Measurements from ENCODE around the gene TMEM26.
A peak's percentile ranks its signal among the peaks of the same experiment; 100 is the strongest.

TMEM26 gene

DNA sequence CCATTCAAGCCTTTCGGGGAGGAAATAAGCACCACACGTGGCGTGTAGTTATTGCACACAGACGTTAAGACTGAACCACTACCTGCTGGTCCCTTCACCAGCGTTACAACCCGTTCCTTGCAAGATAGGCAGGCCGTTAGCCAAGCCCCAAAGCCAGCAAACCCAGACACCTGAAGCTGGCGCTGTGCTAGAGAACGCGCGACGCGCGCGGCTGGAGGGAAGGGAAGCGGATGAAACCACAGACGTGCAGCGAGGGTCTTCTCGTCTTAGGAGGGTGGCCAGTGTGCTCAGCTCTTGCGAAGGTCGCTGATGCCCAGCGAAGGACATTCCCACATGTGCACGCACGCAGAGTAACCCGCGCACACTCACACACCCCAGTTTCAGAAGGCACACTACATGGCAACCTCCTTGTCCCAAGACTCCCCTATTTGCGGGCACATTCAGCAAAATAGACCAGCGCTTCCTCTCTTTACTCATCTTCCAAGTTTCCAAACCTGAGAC lies 980 bp downstream of the TMEM26 start:
- WGBS = 11% methylated on average over 28 of the region's 28 CpGs
- Histone ChIP-seq H3K14ac (ENCODE audit: low read length in 2 of 2) (peak overlapping the region in 1 of 2 experiments; percentile 9), H3K4me3 (ENCODE audit: insufficient read depth in 1 of 2, low read depth in 1 of 2, low read length in 2 of 2) (peak overlapping the region; percentile 45 to 79), H2BK12ac (ENCODE audit: low read length in 2 of 2) (peak overlapping the region; percentile 88 to 91), H3K9me3 (ENCODE audit: control insufficient read depth, low read length) (no peaks in the 10 kb centered on the region), H2AFZ (ENCODE audit: low read depth, low read length) (peak overlapping the region; percentile 55), H3K27ac (ENCODE audit: low read length, poor library complexity, severe bottlenecking) (no peak overlapping the region), H3K79me1 (replicated peaks; ENCODE audit: low read length, poor library complexity, severe bottlenecking) (no peaks in the 10 kb centered on the region), H3K9ac (ENCODE audit: low read length) (no peak overlapping the region), H3K27me3 (ENCODE audit: control insufficient read depth in 1 of 2, insufficient read depth in 1 of 2, low read length in 2 of 2) (peaks cover 8 to 33% of the 10 kb centered on the region in 2 experiments), H3K18ac (ENCODE audit: low read depth in 1 of 2, low read length in 2 of 2) (peak overlapping the region; percentile 80 to 84), H2BK15ac (ENCODE audit: low read depth, poor library complexity, severe bottlenecking) (no peak overlapping the region), H3K4me2 (ENCODE audit: low read length, poor library complexity, severe bottlenecking) (peak overlapping the region; percentile 99), H2BK5ac (ENCODE audit: low read depth, low read length, poor library complexity, severe bottlenecking) (no peak overlapping the region), H3K23ac (ENCODE audit: low read length in 2 of 2) (peak overlapping the region in 1 of 2 experiments; percentile 83), H3K36me3 (ENCODE audit: control insufficient read depth in 1 of 2, insufficient read depth in 2 of 2, low read depth in 1 of 2, low read length in 2 of 2) (no peaks in the 10 kb centered on the region), H2AK5ac (ENCODE audit: low read length, severe bottlenecking) (no peak overlapping the region), H2BK120ac (ENCODE audit: low read depth, low read length) (peak overlapping the region; percentile 86), H3K4ac (ENCODE audit: low read depth in 1 of 2, low read length in 2 of 2) (peak overlapping the region in 1 of 2 experiments; percentile 52), H3K4me1 (ENCODE audit: control insufficient read depth, insufficient read depth, low read depth, low read length) (peaks cover 17% of the 10 kb centered on the region), H4K91ac (ENCODE audit: low read length) (peak overlapping the region; percentile 98), H4K8ac (ENCODE audit: low read length) (peak overlapping the region; percentile 95)
- peak; percentile 40 for DNase-seq

DNA sequence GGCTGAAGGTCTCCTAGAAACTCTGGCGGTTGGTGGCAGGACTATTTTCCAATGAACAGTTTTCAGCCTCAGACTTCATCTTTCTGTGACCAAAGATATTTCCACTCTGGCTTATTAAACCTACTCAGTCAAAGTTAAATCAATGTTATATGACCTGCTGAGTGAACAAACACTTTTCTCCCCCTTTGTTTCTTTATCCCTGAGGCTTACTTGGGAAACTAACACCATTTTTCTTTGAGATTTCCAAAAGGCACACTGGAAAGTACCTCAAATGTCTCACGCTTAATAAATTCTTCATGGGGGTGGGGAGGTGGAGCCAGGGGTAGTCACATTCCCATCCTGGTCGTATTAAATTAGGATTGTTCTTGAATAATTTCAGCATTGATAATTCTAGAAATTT lies 1.8 kb downstream of the TMEM26 start:
- 100% methylated on average over 2 of the region's 3 CpGs for WGBS
- peaks cover 17% of the 10 kb centered on the region for H3K4me1 ChIP-seq (ENCODE audit: control insufficient read depth, insufficient read depth, low read depth, low read length)
- DNase-seq = no peak

DNA sequence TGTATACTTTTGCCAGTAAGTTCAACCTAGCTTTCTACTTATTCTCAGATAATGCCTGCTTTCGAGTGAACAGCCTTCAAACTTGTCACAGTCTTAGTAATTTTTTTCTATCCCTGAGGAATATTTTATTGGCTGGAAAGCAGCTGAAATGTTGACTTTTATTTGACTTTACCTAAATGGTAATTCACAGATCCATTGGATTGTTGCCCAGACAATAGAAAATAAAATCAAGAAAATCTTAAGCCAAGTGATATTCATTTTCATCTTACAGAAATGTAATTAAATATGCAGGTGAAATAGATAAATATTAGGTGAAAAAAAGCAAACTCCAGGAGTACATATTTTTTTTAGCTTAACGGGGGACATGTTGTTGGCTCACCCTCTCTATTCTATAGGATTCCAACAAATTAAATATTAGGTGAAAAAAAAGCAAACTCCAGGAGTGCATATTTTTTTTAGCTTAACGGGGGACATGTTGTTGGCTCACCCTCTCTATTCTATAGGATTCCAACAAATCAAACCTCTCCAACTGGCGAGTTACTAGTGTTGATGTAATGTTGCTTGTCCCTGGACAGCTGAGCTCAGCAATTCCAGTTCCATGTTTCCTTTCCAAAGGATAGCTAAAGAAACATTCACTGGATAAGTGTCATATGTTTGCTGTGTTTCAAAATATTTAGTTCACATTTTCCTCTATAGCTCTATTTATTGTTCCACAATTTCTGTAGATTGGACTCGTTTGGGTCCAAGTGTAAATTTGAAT lies 4.2 kb downstream of the TMEM26 start:
- no peak overlapping the region for H4K91ac ChIP-seq (ENCODE audit: low read length)
- no peak overlapping the region for H2BK5ac ChIP-seq (ENCODE audit: low read depth, low read length, poor library complexity, severe bottlenecking)
- H3K23ac ChIP-seq (ENCODE audit: low read length in 2 of 2) = no peak overlapping the region
- no peak overlapping the region for H4K8ac ChIP-seq (ENCODE audit: low read length)
- H2BK12ac ChIP-seq (ENCODE audit: low read length in 2 of 2) = no peak overlapping the region
- H3K36me3 ChIP-seq (ENCODE audit: control insufficient read depth in 1 of 2, insufficient read depth in 2 of 2, low read depth in 1 of 2, low read length in 2 of 2) = no peaks in the 10 kb centered on the region
- 100% methylated on average over 1 of the region's 5 CpGs for WGBS
- H2BK15ac ChIP-seq (ENCODE audit: low read depth, poor library complexity, severe bottlenecking) = no peak overlapping the region
- H3K4me1 ChIP-seq (ENCODE audit: control insufficient read depth, insufficient read depth, low read depth, low read length) = peaks cover 17% of the 10 kb centered on the region
- no peak overlapping the region for H3K14ac ChIP-seq (ENCODE audit: low read length in 2 of 2)
- no peak overlapping the region for H2AFZ ChIP-seq (ENCODE audit: low read depth, low read length)
- H3K79me1 ChIP-seq (replicated peaks; ENCODE audit: low read length, poor library complexity, severe bottlenecking) = no peaks in the 10 kb centered on the region
- DNase-seq = no peak
- H3K4me2 ChIP-seq (ENCODE audit: low read length, poor library complexity, severe bottlenecking) = no peak overlapping the region
- H3K9ac ChIP-seq (ENCODE audit: low read length) = no peak overlapping the region
- H3K18ac ChIP-seq (ENCODE audit: low read depth in 1 of 2, low read length in 2 of 2) = no peak overlapping the region
- H2AK5ac ChIP-seq (ENCODE audit: low read length, severe bottlenecking) = no peak overlapping the region
- no peak overlapping the region for H3K4ac ChIP-seq (ENCODE audit: low read depth in 1 of 2, low read length in 2 of 2)
- H3K27me3 ChIP-seq (ENCODE audit: control insufficient read depth in 1 of 2, insufficient read depth in 1 of 2, low read length in 2 of 2) = peaks cover 8 to 30% of the 10 kb centered on the region in 2 experiments
- no peak overlapping the region for H3K27ac ChIP-seq (ENCODE audit: low read length, poor library complexity, severe bottlenecking)
- no peak overlapping the region for H2BK120ac ChIP-seq (ENCODE audit: low read depth, low read length)
- no peaks in the 10 kb centered on the region for H3K9me3 ChIP-seq (ENCODE audit: control insufficient read depth, low read length)
- no peak overlapping the region for H3K4me3 ChIP-seq (ENCODE audit: insufficient read depth in 1 of 2, low read depth in 1 of 2, low read length in 2 of 2)

More for the DNA sequence above, 1.8 kb downstream of the TMEM26 start:
- Histone ChIP-seq H3K27ac (ENCODE audit: low read length, poor library complexity, severe bottlenecking) (no peak overlapping the region), H4K91ac (ENCODE audit: low read length) (no peak overlapping the region), H2BK120ac (ENCODE audit: low read depth, low read length) (no peak overlapping the region), H3K18ac (ENCODE audit: low read depth in 1 of 2, low read length in 2 of 2) (no peak overlapping the region), H3K4ac (ENCODE audit: low read depth in 1 of 2, low read length in 2 of 2) (no peak overlapping the region), H3K36me3 (ENCODE audit: control insufficient read depth in 1 of 2, insufficient read depth in 2 of 2, low read depth in 1 of 2, low read length in 2 of 2) (no peaks in the 10 kb centered on the region), H2AK5ac (ENCODE audit: low read length, severe bottlenecking) (no peak overlapping the region), H2AFZ (ENCODE audit: low read depth, low read length) (no peak overlapping the region), H3K14ac (ENCODE audit: low read length in 2 of 2) (no peak overlapping the region), H2BK15ac (ENCODE audit: low read depth, poor library complexity, severe bottlenecking) (no peak overlapping the region), H3K4me2 (ENCODE audit: low read length, poor library complexity, severe bottlenecking) (no peak overlapping the region), H3K79me1 (replicated peaks; ENCODE audit: low read length, poor library complexity, severe bottlenecking) (no peaks in the 10 kb centered on the region), H3K23ac (ENCODE audit: low read length in 2 of 2) (no peak overlapping the region), H2BK12ac (ENCODE audit: low read length in 2 of 2) (no peak overlapping the region), H4K8ac (ENCODE audit: low read length) (no peak overlapping the region), H3K9ac (ENCODE audit: low read length) (no peak overlapping the region), H3K9me3 (ENCODE audit: control insufficient read depth, low read length) (no peaks in the 10 kb centered on the region), H3K27me3 (ENCODE audit: control insufficient read depth in 1 of 2, insufficient read depth in 1 of 2, low read length in 2 of 2) (peaks cover 8 to 33% of the 10 kb centered on the region in 2 experiments), H2BK5ac (ENCODE audit: low read depth, low read length, poor library complexity, severe bottlenecking) (no peak overlapping the region), H3K4me3 (ENCODE audit: insufficient read depth in 1 of 2, low read depth in 1 of 2, low read length in 2 of 2) (no peak overlapping the region)

DNA sequence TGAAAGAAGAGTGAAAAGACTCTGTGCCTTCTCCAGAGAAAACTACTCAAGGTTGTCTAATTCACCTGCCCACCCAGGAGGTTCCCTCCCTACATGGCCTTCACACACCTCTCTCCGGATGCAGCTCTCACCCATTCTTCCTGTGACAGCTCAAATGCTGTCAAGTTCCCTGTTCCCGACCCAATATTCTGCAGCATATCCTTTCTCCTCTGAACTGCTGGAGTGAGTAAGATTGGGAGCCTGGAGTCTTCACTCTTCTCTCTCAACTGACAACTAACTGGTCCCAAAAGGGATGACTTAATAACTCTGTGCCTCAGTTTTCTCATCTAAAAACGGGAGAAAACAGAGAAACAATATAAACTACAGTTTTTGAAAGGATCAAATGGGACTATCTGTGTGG lies 5.1 kb downstream of the TMEM26 start:
- no peak overlapping the region for H3K4ac ChIP-seq (ENCODE audit: low read depth in 1 of 2, low read length in 2 of 2)

More for the DNA sequence above, 5.1 kb downstream of the TMEM26 start:
- Histone ChIP-seq H3K18ac (ENCODE audit: low read depth in 1 of 2, low read length in 2 of 2) (no peak overlapping the region), H4K91ac (ENCODE audit: low read length) (no peak overlapping the region), H4K8ac (ENCODE audit: low read length) (peak overlapping the region; percentile 69), H3K14ac (ENCODE audit: low read length in 2 of 2) (no peak overlapping the region), H3K79me1 (replicated peaks; ENCODE audit: low read length, poor library complexity, severe bottlenecking) (no peaks in the 10 kb centered on the region), H2BK15ac (ENCODE audit: low read depth, poor library complexity, severe bottlenecking) (no peak overlapping the region), H3K36me3 (ENCODE audit: control insufficient read depth in 1 of 2, insufficient read depth in 2 of 2, low read depth in 1 of 2, low read length in 2 of 2) (no peaks in the 10 kb centered on the region), H2AK5ac (ENCODE audit: low read length, severe bottlenecking) (no peak overlapping the region), H3K23ac (ENCODE audit: low read length in 2 of 2) (no peak overlapping the region), H2BK5ac (ENCODE audit: low read depth, low read length, poor library complexity, severe bottlenecking) (no peak overlapping the region), H2BK12ac (ENCODE audit: low read length in 2 of 2) (peak overlapping the region in 1 of 2 experiments; percentile 51), H3K9ac (ENCODE audit: low read length) (no peak overlapping the region), H3K9me3 (ENCODE audit: control insufficient read depth, low read length) (no peaks in the 10 kb centered on the region), H3K27ac (ENCODE audit: low read length, poor library complexity, severe bottlenecking) (no peak overlapping the region), H3K27me3 (ENCODE audit: control insufficient read depth in 1 of 2, insufficient read depth in 1 of 2, low read length in 2 of 2) (peaks cover 8 to 21% of the 10 kb centered on the region in 2 experiments), H3K4me1 (ENCODE audit: control insufficient read depth, insufficient read depth, low read depth, low read length) (peaks cover 11% of the 10 kb centered on the region), H3K4me2 (ENCODE audit: low read length, poor library complexity, severe bottlenecking) (no peak overlapping the region), H2AFZ (ENCODE audit: low read depth, low read length) (no peak overlapping the region), H3K4me3 (ENCODE audit: insufficient read depth in 1 of 2, low read depth in 1 of 2, low read length in 2 of 2) (no peak overlapping the region), H2BK120ac (ENCODE audit: low read depth, low read length) (no peak overlapping the region)
- WGBS = 85% methylated on average over 2 of the region's 3 CpGs
- no peak for DNase-seq
